ENCODE data around the gene GFPT1.

The GFPT1 gene

DNA sequence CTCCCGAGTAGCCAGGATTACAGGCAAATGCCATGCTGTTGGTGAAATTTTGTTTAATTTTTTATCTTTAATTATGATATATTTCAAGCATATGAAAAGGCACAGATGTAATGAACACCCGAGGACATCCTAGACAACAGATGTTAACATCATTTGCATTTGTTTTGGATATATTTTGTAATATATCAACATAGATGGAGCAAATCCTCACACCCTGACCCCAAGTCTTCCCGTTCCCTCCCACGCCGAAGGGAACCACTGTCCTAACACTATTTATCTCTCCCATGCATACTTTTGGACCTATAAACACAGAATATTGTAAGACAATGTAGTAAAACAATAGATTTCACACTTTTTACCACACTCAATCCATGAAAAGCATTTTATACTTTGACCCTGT is 99.5 kb downstream of the GFPT1 start:
- no peak for DNase-seq

DNA sequence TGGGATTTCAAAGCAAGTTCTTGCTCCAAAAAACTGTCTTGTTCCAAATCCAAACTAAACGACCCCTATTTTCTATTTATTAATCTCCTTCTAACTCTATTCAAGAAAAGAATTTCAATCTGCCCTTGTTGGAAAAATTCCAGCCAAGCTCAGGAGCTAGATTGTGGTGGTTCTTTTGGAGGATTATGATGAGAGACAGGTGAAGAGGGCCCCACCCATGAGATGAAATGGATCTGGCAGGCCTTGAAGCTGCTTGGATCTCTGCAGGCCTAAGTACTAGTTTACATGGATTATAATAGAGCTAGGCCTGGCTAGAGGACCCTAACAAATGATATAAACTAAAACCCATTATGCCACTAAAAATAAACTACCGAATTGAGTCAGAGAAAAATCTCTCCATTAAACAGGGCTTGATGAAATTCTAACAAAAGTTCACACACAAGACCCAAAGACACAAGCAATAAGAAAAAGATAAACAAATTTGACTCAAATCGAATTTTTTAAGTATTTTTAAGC is 101.6 kb downstream of the GFPT1 start:
- no peak for DNase-seq

- no peak for DNase-seq
These were observed 106.1 kb downstream of the GFPT1 start for GRCh38 chr2:69280796-69281412.

GRCh38 chr2:69279931-69280681 is 106.9 kb downstream of the GFPT1 start:
- no peak for DNase-seq

- DNase-seq: no peak
These were observed 107.8 kb downstream of the GFPT1 start for GRCh38 chr2:69279211-69279610.

DNA sequence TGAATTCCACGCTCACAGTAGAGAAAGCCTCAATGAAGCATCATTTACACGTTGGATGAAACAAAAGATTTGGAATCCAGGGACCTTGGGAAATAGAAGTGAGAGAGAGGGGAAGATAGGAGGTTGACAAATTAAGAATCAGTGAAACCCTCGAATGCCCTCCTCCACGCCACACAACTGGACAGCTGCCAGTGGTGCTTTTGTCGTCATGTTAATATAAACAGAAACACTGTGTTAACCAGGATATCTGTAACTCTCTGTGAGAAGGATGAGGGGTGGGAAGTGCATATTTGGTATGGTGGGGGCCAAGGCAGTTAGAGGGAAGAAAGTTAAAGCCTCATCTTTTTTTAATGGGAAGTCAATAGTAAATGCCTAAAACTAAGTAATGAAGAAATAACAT is 108.7 kb downstream of the GFPT1 start:
- no peak for DNase-seq

DNA sequence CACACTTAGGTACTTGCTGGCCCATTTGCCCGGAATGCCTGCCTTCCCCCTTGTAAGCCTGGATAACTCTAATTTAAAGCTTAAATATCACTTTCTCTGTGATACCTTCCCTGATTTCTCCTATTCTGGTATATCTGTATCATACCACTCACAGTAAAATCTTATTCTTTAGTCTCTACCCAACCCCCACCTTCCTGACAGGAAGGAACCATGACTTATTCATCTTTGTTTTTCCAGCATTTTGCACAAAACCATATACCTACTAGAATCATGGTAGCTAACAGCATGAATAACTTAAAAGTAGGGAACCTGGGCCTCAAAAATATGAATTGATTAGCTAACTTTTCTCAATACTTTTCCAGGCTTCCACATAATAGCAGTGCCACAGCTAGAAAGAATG is 111.5 kb downstream of the GFPT1 start:
- DNase-seq: no peak

DNA sequence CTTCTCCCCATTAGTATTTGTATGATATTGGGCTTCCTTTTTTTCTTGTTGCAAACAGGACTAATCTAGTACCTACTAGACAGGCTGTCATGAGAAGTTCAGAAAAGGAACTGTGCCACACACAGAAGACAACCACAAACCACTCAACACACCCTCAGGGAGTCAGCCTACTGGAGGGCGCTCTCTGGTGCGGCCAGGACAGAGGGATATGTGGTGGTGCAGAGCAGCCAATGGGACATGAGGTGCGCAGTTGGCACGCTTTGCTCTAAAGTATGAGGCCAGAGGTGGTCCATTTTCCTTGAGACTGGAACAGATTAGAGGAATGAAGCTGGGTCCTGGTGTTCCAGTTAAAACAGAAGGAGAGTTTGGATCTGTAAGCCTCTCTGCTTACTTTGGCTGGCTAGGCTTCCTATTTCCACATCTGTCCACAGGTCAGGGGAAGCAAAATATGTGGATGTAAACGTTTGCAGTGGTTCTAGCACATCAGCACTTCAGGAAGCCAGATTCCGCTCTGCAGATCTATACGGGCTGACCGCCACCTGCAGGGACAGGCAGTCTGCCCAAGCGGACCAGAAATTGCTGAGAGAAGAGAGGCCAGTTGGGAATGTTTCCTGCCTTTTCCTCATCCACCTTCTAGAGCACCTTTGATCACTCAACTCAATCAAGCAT is 114.1 kb downstream of the GFPT1 start:
- no peak for DNase-seq

GRCh38 chr2:69271831-69272257 is 115.2 kb downstream of the GFPT1 start:
- no peak for DNase-seq
